ENCODE results near the gene THAP10.

THAP10 gene

GRCh38 chr15:70910958-70911357 is 18.7 kb upstream of the THAP10 start:
- DNase-seq (ENCODE audit: low read depth), result no peak
- H3K4me3 ChIP-seq (ENCODE audit: low read depth, low read length), result no peak overlapping the region
- TF ChIP-seq CTCF (IDR thresholded peaks at IDR 0.05; ENCODE audit: insufficient read depth, low read depth, low read length, missing control alignments), result no peak

DNA sequence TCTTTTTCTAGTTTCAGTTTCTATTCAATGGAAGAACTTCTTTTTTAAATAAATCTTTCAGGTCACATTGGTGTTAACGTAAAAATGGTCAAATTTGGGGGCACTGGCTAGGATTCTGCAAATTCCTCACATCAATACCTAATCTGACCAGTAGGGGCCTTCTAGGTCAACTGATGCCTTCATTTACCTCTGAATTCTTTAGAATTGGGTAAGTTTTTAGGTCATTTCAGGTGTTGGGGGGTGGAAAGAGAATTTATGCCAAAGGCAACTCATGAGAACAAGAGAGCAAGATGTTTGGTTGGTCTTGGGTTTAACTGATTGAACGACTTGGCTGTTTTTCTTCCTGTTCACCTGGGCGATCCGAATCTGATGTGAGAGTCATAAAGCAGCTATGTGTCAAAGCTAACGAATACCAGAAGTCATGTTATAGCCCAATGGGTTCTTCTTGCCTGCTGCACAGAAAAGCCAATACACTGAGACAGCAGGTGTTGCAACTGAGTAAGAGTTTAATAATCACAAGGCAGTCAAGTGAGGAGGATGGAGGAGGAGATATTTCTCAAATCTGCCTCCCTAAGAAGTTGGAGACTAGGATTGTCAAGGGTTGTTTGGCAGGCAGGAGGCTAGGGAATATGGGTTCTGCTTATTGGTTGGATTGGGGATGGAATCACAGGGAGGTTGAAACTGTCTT is 15.7 kb upstream of the THAP10 start:
- H3K4me3 ChIP-seq (ENCODE audit: low read depth, low read length), result no peak overlapping the region
- TF ChIP-seq CTCF (IDR thresholded peaks at IDR 0.05; ENCODE audit: insufficient read depth, low read depth, low read length, missing control alignments), result peak; percentile 23
- no peak for DNase-seq (ENCODE audit: low read depth)

DNA sequence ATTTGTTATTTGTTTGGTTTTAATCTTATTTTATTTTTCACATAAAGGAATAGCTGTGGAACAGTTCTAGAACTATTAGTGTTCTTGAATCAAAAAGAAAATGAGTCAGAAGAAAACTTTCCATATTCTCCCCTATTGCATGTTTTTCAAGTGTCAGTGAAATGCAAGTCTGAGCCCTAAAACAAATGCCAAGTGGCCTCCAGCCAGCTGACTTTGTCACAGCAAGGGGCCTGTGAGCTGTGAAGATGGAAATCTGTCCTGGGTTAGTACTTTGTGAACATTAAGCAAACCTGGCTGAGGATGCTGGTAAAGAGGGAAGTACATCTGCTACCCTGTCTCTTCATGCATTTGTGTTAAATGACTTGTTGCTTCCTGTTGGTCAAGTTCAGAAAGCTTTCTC is 14.6 kb upstream of the THAP10 start:
- DNase-seq (ENCODE audit: low read depth), result no peak
- no peak overlapping the region for H3K4me3 ChIP-seq (ENCODE audit: low read depth, low read length)
- TF ChIP-seq CTCF (IDR thresholded peaks at IDR 0.05; ENCODE audit: insufficient read depth, low read depth, low read length, missing control alignments), result no peak

GRCh38 chr15:70902107-70902506 is 9.9 kb upstream of the THAP10 start:
- DNase-seq (ENCODE audit: low read depth), result no peak
- H3K4me3 ChIP-seq (ENCODE audit: low read depth, low read length), result no peak overlapping the region
- no peak for TF ChIP-seq CTCF (IDR thresholded peaks at IDR 0.05; ENCODE audit: insufficient read depth, low read depth, low read length, missing control alignments)

DNA sequence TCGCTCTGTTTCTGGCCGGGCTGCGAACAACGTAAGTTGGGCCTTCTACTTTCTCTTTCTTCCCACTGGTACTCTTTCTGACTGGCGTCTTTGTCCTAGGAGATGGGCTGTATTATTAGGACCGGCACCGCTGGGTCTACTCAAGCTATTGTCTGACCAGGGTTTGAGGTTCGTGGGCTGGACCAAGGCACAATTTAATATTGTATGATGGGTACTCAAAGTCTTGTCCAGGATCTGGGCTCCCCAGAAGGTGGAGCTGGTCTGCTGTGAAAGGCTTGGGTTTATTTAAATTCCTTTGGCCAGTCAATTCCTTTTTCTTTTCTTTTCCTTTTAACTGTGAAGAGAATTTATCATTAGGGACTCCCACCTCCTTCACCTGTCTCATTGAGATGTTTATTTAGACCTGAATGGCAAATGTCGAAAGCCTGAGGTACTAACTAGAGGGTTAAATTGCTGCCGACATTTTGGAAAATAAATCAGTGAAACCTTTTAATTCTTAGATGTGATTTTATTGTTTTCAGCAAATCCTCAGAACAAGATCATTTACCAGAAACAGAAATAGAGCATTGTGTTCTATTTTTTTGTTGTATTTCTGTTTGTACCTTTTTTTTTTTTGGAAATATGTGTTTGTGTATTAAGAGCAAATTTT is 803 bp upstream of the THAP10 start:
- H3K4me3 ChIP-seq (ENCODE audit: low read depth, low read length), result peak overlapping the region; percentile 66
- DNase-seq (ENCODE audit: low read depth), result peak; percentile 48
- TF ChIP-seq CTCF (IDR thresholded peaks at IDR 0.05; ENCODE audit: insufficient read depth, low read depth, low read length, missing control alignments), result peak; percentile 34

- TF ChIP-seq CTCF (IDR thresholded peaks at IDR 0.05; ENCODE audit: insufficient read depth, low read depth, low read length, missing control alignments), result no peak
- peak; percentile 22 for DNase-seq (ENCODE audit: low read depth)
- no peak overlapping the region for H3K4me3 ChIP-seq (ENCODE audit: low read depth, low read length)
Observed at GRCh38 chr15:70882361-70882760, 9.9 kb downstream of the THAP10 start.

Data from GM12865 (cell line).